Neural progenitor cell (in vitro differentiated cells): Measurements from ENCODE around the gene NCKIPSD. TPM values are rescaled to one million over a fixed set of nuclear protein-coding genes. Genes with fewer than 3 reads are reported as not detected.

Experiments used
- DNase-seq: peaks from one replicate; pipeline ENCODE4 v3.0.0-alpha.2; 2016; ENCODE audit warnings: low spot score
- H2AFZ ChIP-seq: fragments of 200-600 bp; sonication (generic); replicated peaks from 2 replicates; pipeline ENCODE4 v1.6.1; 2016; ENCODE audit warnings: antibody characterized with exemption
- H3F3A ChIP-seq: fragments of 200-600 bp; sonication (generic); 2 replicates; pipeline ENCODE4 v1.6.1; 2016; ENCODE audit warnings: antibody characterized with exemption, low read depth
- H3K27ac ChIP-seq: fragments of 200-600 bp; sonication (generic); 2 replicates; pipeline ENCODE4 v1.5.1; 2016; ENCODE audit warnings: mild to moderate bottlenecking
- H3K27me3 ChIP-seq: fragments of 200-600 bp; sonication (generic); 2 replicates; pipeline ENCODE4 v1.6.1; 2016; ENCODE audit warnings: mild to moderate bottlenecking, moderate library complexity
- H3K36me3 ChIP-seq: fragments of 200-600 bp; sonication (generic); 2 replicates; pipeline ENCODE4 v1.5.1; 2016
- H3K4me1 ChIP-seq: fragments of 200-600 bp; sonication (generic); 2 replicates; pipeline ENCODE4 v1.6.1; 2016; ENCODE audit warnings: mixed run types
- H3K4me2 ChIP-seq: fragments of 200-600 bp; sonication (generic); 2 replicates; pipeline ENCODE4 v1.6.1; 2016
- H3K4me3 ChIP-seq: fragments of 200-600 bp; sonication (generic); 2 replicates; pipeline ENCODE4 v1.5.1; 2016
- H3K79me2 ChIP-seq: fragments of 200-600 bp; sonication (generic); 2 replicates; pipeline ENCODE4 v1.6.1; 2016; ENCODE audit warnings: low read depth
- H3K9ac ChIP-seq: fragments of 200-600 bp; sonication (generic); 2 replicates; pipeline ENCODE4 v1.6.1; 2016
- H3K9me3 ChIP-seq: fragments of 200-600 bp; sonication (generic); 2 replicates; pipeline ENCODE4 v1.5.1; 2016; ENCODE audit warnings: low read depth
- H4K20me1 ChIP-seq: fragments of 200-600 bp; sonication (generic); 2 replicates; pipeline ENCODE4 v1.6.1; 2016; ENCODE audit warnings: low read depth
- H3K27ac Mint-ChIP-seq: 3 replicates; pipeline ENCODE4 v1.8.0; 2021; ENCODE audit warnings: mixed read lengths
- H3K27me3 Mint-ChIP-seq: 2 replicates; pipeline ENCODE4 v1.8.0; 2022; ENCODE audit warnings: low read depth, mild to moderate bottlenecking, inconsistent platforms, moderate library complexity, mixed read lengths; ENCODE audit not compliant: insufficient read depth
- H3K36me3 Mint-ChIP-seq: 3 replicates; pipeline ENCODE4 v1.8.0; 2021; ENCODE audit warnings: mixed read lengths
- H3K4me1 Mint-ChIP-seq: 3 replicates; pipeline ENCODE4 v1.8.0; 2021; ENCODE audit warnings: mixed read lengths
- H3K4me3 Mint-ChIP-seq: 3 replicates; pipeline ENCODE4 v1.8.0; 2021; ENCODE audit warnings: mild to moderate bottlenecking, moderate library complexity, mixed read lengths
- H3K9me3 Mint-ChIP-seq: 3 replicates; pipeline ENCODE4 v1.8.0; 2020; ENCODE audit warnings: mixed read lengths
- CTCF ChIP-seq: fragments of 200-600 bp; sonication (generic); IDR thresholded peaks from 2 replicates; pipeline ENCODE4 v1.5.1; 2017; ENCODE audit warnings: antibody characterized with exemption, mild to moderate bottlenecking
- EZH2 ChIP-seq: fragments of 200-600 bp; sonication (generic); IDR thresholded peaks from 2 replicates; pipeline ENCODE4 v1.6.1; 2017; ENCODE audit warnings: antibody characterized with exemption, mild to moderate bottlenecking, moderate library complexity
- EZH2phosphoT487 ChIP-seq: fragments of 200-600 bp; sonication (generic); IDR thresholded peaks from 2 replicates; pipeline ENCODE4 v1.6.1; 2017; ENCODE audit warnings: antibody characterized with exemption
- total RNA-seq: library from RNA; depleted of rRNA; stranded (reverse); fragments of >200 nt; gene quantifications from 2 replicates; pipeline ENCODE4 v1.2.3, GENCODE V29; 2015; ENCODE audit warnings: low replicate concordance

Gene NCKIPSD
- total RNA-seq, 1 donor from 2014 or later, result 32.8 TPM

GRCh38 chr3:48684480-48685143, 1.1 kb downstream of the NCKIPSD start:
- Histone ChIP-seq H3K9ac (peak overlapping the region; percentile 52), H3K9me3 (no peaks in the 10 kb centered on the region), H3K4me1 (peaks cover 9% of the 10 kb centered on the region), H4K20me1 (peaks cover 57% of the 10 kb centered on the region), H3K27ac (no peak overlapping the region), H3K27me3 (no peaks in the 10 kb centered on the region), H3K4me3 (peak overlapping the region; percentile 97), H3K4me2 (peak overlapping the region; percentile 88), H3K79me2 (peaks cover 28% of the 10 kb centered on the region), H3F3A (peaks cover 37% of the 10 kb centered on the region), H2AFZ (no peak overlapping the region), H3K36me3 (no peaks in the 10 kb centered on the region)
- peaks cover 20% of the 10 kb centered on the region for H3K4me1 Mint-ChIP-seq
- H3K27ac Mint-ChIP-seq, result peak overlapping the region; percentile 48
- no peak for DNase-seq
- H3K36me3 Mint-ChIP-seq, result peaks cover 19% of the 10 kb centered on the region
- peak overlapping the region; percentile 93 for H3K4me3 Mint-ChIP-seq
- TF ChIP-seq EZH2phosphoT487 (no peak), EZH2 (no peak), CTCF (no peak)
- peaks cover 11% of the 10 kb centered on the region for H3K27me3 Mint-ChIP-seq
- no peaks in the 10 kb centered on the region for H3K9me3 Mint-ChIP-seq

DNA sequence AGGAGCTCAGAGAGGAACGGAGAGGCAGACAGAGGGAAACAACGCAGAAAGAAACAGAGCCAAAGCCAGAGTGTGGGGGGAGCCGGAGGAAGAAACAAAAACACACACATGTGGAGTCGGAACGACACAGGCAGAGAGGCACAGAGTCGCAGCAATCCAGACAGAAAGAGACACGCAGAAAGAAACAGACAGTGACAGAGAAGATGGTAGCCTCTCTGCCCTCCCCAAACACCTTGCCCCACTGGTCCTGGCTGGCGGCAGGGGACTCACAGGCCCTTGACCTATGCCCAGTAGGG, 1.7 kb downstream of the NCKIPSD start:
- Histone ChIP-seq H3F3A (peaks cover 31% of the 10 kb centered on the region), H2AFZ (no peak overlapping the region), H3K4me1 (peaks cover 9% of the 10 kb centered on the region), H3K9ac (no peak overlapping the region), H4K20me1 (peaks cover 50% of the 10 kb centered on the region), H3K79me2 (peaks cover 28% of the 10 kb centered on the region), H3K27me3 (no peaks in the 10 kb centered on the region), H3K27ac (no peak overlapping the region), H3K36me3 (no peaks in the 10 kb centered on the region), H3K4me3 (peak overlapping the region; percentile 97), H3K4me2 (peak overlapping the region; percentile 88), H3K9me3 (no peaks in the 10 kb centered on the region)
- no peak for DNase-seq
- Mint-ChIP-seq H3K4me1 (peaks cover 20% of the 10 kb centered on the region), H3K4me3 (peak overlapping the region; percentile 93), H3K36me3 (peaks cover 19% of the 10 kb centered on the region), H3K27ac (no peak overlapping the region), H3K9me3 (no peaks in the 10 kb centered on the region), H3K27me3 (peaks cover 11% of the 10 kb centered on the region)
- no peak for TF ChIP-seq CTCF
- TF ChIP-seq EZH2, result no peak
- no peak for TF ChIP-seq EZH2phosphoT487

DNA sequence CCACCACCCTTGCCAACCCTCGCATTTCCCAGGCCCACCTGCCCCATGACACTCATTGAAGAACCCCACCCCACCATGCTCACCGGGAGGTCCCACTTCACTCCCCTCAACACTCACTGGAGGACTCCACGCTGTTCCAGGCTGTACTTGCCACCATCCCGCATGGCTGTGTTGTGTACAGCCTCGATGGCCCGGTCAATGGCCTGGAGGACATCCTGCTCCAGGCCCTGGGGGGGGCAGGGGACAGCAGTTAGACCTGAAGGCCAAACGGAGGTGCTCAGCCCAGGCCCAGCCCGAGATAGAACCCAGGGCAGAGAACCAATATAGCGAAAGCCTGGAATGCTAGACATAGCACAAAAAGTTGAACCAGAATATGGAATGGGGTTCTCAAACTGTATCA, 2.9 kb downstream of the NCKIPSD start:
- Histone ChIP-seq H3K27ac (no peak overlapping the region), H3K4me2 (no peak overlapping the region), H3K36me3 (no peaks in the 10 kb centered on the region), H3K4me3 (no peak overlapping the region), H3K4me1 (peaks cover 9% of the 10 kb centered on the region), H3K79me2 (peaks cover 28% of the 10 kb centered on the region), H3K27me3 (no peaks in the 10 kb centered on the region), H3K9me3 (no peaks in the 10 kb centered on the region), H4K20me1 (peaks cover 41% of the 10 kb centered on the region), H3F3A (peaks cover 19% of the 10 kb centered on the region), H3K9ac (no peak overlapping the region), H2AFZ (no peak overlapping the region)
- Mint-ChIP-seq H3K9me3 (no peaks in the 10 kb centered on the region), H3K27me3 (peaks cover 14% of the 10 kb centered on the region), H3K4me3 (peak overlapping the region; percentile 93), H3K36me3 (peaks cover 28% of the 10 kb centered on the region), H3K4me1 (peaks cover 20% of the 10 kb centered on the region), H3K27ac (no peak overlapping the region)
- TF ChIP-seq CTCF (no peak), EZH2phosphoT487 (no peak), EZH2 (no peak)
- no peak for DNase-seq
